Activated naive CD8-positive, alpha-beta T cell treated with anti-CD3 and anti-CD28 coated beads for 36 hours (primary cell): Measurements from ENCODE around the gene HOXB9. TPM values are rescaled to one million over a fixed set of nuclear protein-coding genes. Genes with fewer than 3 reads are reported as not detected.

Source experiments
- DNase-seq: peaks from one replicate; pipeline ENCODE4 v3.0.0; 2021
- H3K27ac Mint-ChIP-seq: one replicate; pipeline ENCODE4 v1.8.0; 2022; ENCODE audit warnings: mild to moderate bottlenecking, moderate library complexity, mixed read lengths
- H3K27me3 Mint-ChIP-seq: one replicate; pipeline ENCODE4 v1.8.0; 2022; ENCODE audit warnings: mild to moderate bottlenecking, mixed read lengths
- H3K36me3 Mint-ChIP-seq: one replicate; pipeline ENCODE4 v1.8.0; 2021; ENCODE audit warnings: mild to moderate bottlenecking, mixed read lengths
- H3K4me1 Mint-ChIP-seq: one replicate; pipeline ENCODE4 v1.8.0; 2021; ENCODE audit warnings: mixed read lengths
- H3K4me3 Mint-ChIP-seq: one replicate; pipeline ENCODE4 v1.8.0; 2022; ENCODE audit warnings: mild to moderate bottlenecking, moderate library complexity, mixed read lengths
- H3K9me3 Mint-ChIP-seq: one replicate; pipeline ENCODE4 v1.8.0; 2022; ENCODE audit warnings: mixed read lengths
- total RNA-seq, 2 experiments: library from RNA; stranded (reverse); gene quantifications; one replicate each; pipeline ENCODE4 v1.2.3, GENCODE V29; 2021

The HOXB9 gene
- total RNA-seq, 2 experiments from 2014 or later = 3.4 to 4.0 TPM

DNA sequence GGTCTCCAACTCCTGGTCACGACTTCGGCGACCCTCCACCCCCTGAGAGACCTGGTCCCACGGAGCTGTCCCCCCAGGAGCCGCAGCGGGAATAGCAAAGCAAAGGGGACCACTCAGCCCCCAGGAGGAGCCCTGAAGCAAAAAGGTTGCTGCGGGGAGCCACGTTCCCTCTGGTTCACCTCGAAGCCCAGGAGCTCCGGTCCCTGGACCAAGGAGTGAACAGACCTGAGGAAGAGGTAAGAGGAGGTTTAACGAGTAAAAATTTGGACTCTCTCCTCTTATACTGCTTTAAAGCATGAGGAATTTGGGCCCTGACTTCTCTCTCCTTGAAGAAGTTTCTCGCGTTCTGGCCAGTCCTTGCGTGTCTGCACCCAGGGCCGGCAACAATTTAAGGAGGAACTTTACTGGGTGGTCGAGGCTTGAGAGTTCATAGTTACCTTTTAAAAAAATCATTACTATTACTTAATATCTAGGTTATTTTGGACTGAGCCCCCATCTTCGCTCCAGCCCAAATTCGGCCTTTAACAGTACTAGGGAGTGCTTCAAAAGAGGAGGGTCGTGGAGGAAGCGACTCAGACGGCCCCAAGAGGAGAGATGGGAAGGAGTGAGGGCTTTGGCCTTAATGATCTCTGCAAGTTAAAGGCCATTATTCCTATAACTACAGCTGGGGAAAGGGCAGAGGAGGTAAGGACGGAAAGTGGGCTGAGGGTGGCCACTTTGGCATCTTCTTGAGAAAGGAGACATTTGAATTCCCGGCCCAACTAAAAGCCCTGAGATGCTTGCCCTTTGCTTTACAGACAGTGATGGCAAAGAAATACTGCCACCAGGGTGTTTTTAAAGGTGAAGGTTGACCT is 16.9 kb upstream of the HOXB9 start:
- no peak for DNase-seq
- no peak overlapping the region for H3K27ac Mint-ChIP-seq
- H3K4me3 Mint-ChIP-seq = no peak overlapping the region
- H3K4me1 Mint-ChIP-seq = peaks cover 16% of the 10 kb centered on the region
- H3K36me3 Mint-ChIP-seq = no peaks in the 10 kb centered on the region
- H3K9me3 Mint-ChIP-seq = no peaks in the 10 kb centered on the region
- H3K27me3 Mint-ChIP-seq = peaks cover 96% of the 10 kb centered on the region

GRCh38 chr17:48642059-48642842 is 16.1 kb upstream of the HOXB9 start:
- no peak for DNase-seq
- no peaks in the 10 kb centered on the region for H3K36me3 Mint-ChIP-seq
- H3K27me3 Mint-ChIP-seq = peaks cover 97% of the 10 kb centered on the region
- H3K27ac Mint-ChIP-seq = no peak overlapping the region
- H3K9me3 Mint-ChIP-seq = no peaks in the 10 kb centered on the region
- H3K4me1 Mint-ChIP-seq = peaks cover 12% of the 10 kb centered on the region
- H3K4me3 Mint-ChIP-seq = no peak overlapping the region

- Mint-ChIP-seq H3K4me3 (no peak overlapping the region), H3K36me3 (no peaks in the 10 kb centered on the region), H3K9me3 (no peaks in the 10 kb centered on the region), H3K4me1 (peaks cover 12% of the 10 kb centered on the region), H3K27me3 (peaks cover 97% of the 10 kb centered on the region), H3K27ac (no peak overlapping the region)
- no peak for DNase-seq
Measured at GRCh38 chr17:48641541-48642058, 15.4 kb upstream of the HOXB9 start.

GRCh38 chr17:48640858-48641180 is 14.7 kb upstream of the HOXB9 start:
- H3K36me3 Mint-ChIP-seq = no peaks in the 10 kb centered on the region
- no peak overlapping the region for H3K27ac Mint-ChIP-seq
- H3K4me1 Mint-ChIP-seq = peaks cover 17% of the 10 kb centered on the region
- no peak for DNase-seq
- H3K9me3 Mint-ChIP-seq = no peaks in the 10 kb centered on the region
- H3K27me3 Mint-ChIP-seq = peaks cover 97% of the 10 kb centered on the region
- H3K4me3 Mint-ChIP-seq = no peak overlapping the region

DNA sequence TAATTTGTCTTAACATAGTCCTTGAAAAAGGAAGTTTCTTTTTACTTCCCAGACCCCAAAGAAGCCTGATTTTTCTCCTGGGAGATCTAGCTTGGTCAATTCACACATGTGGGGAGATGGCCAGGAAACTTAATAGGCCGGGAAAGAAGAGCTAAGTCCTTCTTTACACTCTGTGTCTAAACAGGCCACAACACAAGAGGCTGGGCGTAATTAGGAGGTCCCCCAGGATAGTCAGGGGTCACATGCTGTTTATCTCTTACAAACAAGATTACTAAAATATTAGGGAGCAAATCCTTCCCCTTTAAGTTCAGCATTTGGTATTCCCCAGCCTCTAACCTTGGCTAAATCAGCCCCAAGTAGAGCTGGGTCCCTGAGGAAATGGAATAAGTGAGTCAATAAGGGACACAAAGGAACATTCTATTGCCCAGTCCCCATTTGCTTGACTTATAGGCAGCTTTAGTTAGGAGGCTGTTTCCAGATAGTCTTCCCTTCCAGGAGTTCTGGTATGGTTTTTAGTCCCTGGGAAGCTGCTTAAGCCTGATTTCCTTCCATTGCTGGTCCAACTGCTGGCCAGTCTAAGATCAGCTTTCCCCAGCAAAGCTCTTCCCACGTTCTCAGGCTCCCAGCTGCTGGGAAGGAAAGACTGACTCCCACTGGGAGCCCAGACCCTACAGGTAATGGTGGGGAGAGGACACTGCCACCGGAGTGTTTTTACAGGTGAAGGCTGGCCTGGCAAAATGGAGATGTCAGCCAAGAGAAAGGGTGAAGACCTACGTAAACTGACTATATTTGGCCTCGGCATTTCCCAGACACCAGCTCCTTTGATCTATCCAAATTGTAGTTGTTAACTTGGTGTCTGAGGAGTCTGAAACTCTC is 14.1 kb upstream of the HOXB9 start:
- Mint-ChIP-seq H3K4me1 (peaks cover 12% of the 10 kb centered on the region), H3K9me3 (no peaks in the 10 kb centered on the region), H3K36me3 (no peaks in the 10 kb centered on the region), H3K4me3 (no peak overlapping the region), H3K27me3 (peaks cover 97% of the 10 kb centered on the region), H3K27ac (no peak overlapping the region)
- DNase-seq = no peak

GRCh38 chr17:48639136-48639535 is 13.0 kb upstream of the HOXB9 start:
- DNase-seq = no peak
- H3K4me1 Mint-ChIP-seq = peaks cover 14% of the 10 kb centered on the region
- no peak overlapping the region for H3K4me3 Mint-ChIP-seq
- H3K9me3 Mint-ChIP-seq = no peaks in the 10 kb centered on the region
- no peak overlapping the region for H3K27ac Mint-ChIP-seq
- H3K36me3 Mint-ChIP-seq = no peaks in the 10 kb centered on the region
- H3K27me3 Mint-ChIP-seq = peaks cover 97% of the 10 kb centered on the region

- no peaks in the 10 kb centered on the region for H3K36me3 Mint-ChIP-seq
- H3K27ac Mint-ChIP-seq = no peak overlapping the region
- H3K9me3 Mint-ChIP-seq = no peaks in the 10 kb centered on the region
- no peak overlapping the region for H3K4me3 Mint-ChIP-seq
- peaks cover 95% of the 10 kb centered on the region for H3K27me3 Mint-ChIP-seq
- peaks cover 17% of the 10 kb centered on the region for H3K4me1 Mint-ChIP-seq
- no peak for DNase-seq
Measured at GRCh38 chr17:48637323-48638260, 11.4 kb upstream of the HOXB9 start.

DNA sequence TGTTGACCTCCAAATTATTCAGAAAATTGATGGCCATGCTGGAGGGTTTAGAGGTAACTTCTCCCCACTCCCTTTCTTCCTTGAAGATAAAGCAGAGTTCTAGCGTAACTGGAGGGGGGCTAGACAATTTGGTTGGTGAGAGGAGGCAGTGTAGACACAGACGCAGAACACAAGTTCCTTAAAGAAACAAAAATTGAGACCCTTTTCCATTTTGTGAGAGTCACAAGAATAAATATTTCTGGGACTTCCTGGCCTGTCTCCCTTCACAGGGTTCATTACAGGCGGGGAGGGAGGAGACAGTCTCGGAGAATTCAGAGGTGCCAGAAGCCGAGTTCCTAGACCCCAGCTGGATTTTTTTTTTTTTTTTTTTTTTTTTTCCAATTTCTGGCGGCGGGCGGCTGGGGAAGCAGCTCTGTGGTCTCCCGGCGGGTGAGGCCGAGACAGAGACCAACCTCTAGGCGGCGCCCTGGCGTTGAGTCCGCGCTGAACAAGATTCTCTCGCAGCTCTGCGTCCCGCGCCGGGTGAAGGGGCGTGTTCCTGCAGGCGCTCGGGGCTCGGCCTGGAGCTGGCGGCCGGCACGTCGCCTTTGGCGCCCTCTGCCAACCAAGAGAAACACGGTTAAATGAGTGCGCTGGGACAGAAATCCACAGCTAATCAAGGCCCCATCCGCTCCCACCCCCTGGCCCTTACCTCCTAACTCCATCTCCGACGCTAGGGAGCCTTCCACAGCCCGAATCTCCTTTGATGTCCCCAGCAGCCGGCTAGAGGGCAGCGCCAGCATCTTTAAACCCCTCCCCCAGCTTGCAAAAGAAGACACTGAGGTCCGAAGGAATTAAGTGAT is 10.2 kb upstream of the HOXB9 start:
- Mint-ChIP-seq H3K36me3 (no peaks in the 10 kb centered on the region), H3K27me3 (peaks cover 95% of the 10 kb centered on the region), H3K27ac (no peak overlapping the region), H3K4me3 (no peak overlapping the region), H3K4me1 (peaks cover 15% of the 10 kb centered on the region), H3K9me3 (no peaks in the 10 kb centered on the region)
- DNase-seq = peak; percentile 86

- DNase-seq = no peak
- Mint-ChIP-seq H3K4me3 (peak overlapping the region; percentile 70), H3K27ac (no peak overlapping the region), H3K4me1 (peaks cover 15% of the 10 kb centered on the region), H3K27me3 (peaks cover 98% of the 10 kb centered on the region), H3K9me3 (no peaks in the 10 kb centered on the region), H3K36me3 (no peaks in the 10 kb centered on the region)
Measured at GRCh38 chr17:48634493-48635208, 8.5 kb upstream of the HOXB9 start.

DNA sequence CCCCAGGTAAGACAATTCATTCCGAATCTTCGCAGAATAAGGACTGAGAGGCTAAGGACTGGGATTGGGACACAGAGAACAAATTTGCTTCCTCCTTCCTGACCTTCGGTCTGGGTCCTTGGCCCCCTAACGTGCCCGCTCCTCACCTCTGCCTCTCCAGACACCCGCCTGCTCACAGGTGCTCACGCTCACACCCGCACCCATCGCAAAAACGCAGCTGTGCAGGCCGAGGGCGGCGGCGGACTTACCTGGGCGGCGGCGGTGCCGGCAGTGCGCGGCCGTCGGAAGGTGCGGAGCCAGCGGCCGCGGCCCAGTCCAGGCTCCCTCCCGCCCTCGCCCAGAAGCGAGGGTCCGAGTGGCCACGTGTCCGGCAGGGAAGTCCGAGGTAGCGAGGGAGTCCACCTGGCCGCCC is 7.1 kb upstream of the HOXB9 start:
- Mint-ChIP-seq H3K27me3 (peaks cover 98% of the 10 kb centered on the region), H3K9me3 (no peaks in the 10 kb centered on the region), H3K4me1 (peaks cover 15% of the 10 kb centered on the region), H3K4me3 (no peak overlapping the region), H3K27ac (no peak overlapping the region), H3K36me3 (no peaks in the 10 kb centered on the region)
- DNase-seq = no peak

DNA sequence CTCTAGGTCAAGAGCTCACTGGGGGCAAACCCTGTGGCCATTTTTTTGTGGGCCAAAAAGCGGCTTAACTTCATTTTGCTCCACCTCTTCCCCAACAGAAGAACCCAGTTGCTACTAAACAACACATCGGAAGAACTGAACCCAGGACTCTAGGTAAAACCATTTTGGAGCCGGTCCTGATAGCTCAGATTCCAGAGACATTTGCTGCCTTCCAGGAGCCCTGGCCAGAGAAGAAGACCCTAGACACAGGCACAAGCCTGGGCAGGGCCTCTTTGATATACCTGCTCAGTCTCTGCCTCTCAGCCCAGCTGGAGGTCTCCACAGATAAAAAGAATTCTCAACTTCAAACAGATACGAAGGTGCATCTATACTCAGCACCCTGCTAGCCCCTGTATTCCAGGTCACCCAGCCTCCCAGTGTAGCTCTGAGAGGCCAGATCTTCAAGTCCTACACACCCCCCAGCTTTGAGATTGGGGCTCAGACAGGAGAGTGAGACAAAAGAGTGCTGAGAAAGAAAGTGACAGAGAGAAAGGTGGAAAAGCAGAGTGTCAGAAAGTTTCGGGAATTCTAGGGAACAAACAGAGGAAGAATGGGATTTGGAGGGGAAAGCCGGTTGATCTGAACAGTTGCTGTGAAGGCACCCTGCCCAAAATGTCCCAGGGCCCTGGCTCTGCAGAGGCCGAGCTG is 6.6 kb upstream of the HOXB9 start:
- Mint-ChIP-seq H3K9me3 (no peaks in the 10 kb centered on the region), H3K27ac (no peak overlapping the region), H3K27me3 (peaks cover 98% of the 10 kb centered on the region), H3K36me3 (no peaks in the 10 kb centered on the region), H3K4me3 (no peak overlapping the region), H3K4me1 (peaks cover 15% of the 10 kb centered on the region)
- DNase-seq = no peak
